Body of pancreas (tissue), 4 donors: Measurements from ENCODE around the gene GP1BB.

ENCODE experiments used
- POLR2A ChIP-seq, 3 donors: fragments of 450-650 bp; IDR thresholded peaks; one replicate each; pipeline ENCODE4 v1.6.1; 2016; ENCODE audit warnings: antibody characterized with exemption in 3 of 3, mild to moderate bottlenecking in 2 of 3
- TF ChIP-seq, protein P1 (sequence below), 7 experiments: fragments of 450-650 bp in 4 of 7; fragments of 200-600 bp in 3 of 7; sonication (generic) in 3 of 7; IDR thresholded peaks; one replicate each; pipeline ENCODE4 v1.5.1; 2016 to 2019; ENCODE audit warnings: antibody characterized with exemption in 7 of 7

DNA sequence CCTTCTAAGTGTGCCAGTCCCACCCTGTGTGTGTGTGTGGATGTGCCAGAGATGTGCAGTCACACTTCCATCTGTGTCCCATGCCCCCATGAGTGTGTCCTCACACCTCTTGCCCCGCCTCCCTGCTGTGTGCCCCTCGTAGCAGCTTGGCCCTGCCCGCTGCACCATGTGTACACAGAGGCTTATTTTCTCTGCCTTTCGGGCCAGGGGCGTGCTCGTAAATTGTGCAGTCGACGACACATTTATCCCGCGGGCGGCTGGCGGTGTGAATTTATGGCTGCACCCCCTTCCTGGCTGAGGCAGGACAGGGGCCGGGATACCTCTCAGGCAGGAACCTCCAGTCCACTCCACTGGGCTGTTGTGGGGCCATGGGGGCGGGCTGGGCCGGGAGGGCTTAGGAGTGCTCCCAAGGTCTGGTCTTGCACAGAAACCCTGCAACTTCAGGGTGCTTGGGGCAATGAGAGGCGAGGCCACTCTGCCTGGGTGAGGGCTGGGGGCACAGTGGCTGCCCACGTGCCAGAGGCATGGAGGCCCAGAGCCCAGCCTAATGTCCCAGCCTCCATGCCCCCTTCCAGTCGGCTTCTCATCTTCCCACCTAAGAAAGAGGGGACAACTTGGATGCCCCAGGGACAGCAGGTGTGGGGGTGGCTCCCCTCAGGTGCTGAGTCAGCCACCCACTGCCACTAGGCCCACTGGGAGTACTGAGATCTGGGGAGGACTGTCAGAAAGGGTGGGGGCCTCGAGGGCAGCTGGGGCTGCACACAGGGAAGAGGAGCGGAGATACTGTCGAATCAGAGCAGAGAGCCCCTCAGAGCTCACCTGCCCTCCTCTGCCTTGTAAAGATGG, 12.5 kb downstream of the GP1BB start:
- TF ChIP-seq, protein P1, sequence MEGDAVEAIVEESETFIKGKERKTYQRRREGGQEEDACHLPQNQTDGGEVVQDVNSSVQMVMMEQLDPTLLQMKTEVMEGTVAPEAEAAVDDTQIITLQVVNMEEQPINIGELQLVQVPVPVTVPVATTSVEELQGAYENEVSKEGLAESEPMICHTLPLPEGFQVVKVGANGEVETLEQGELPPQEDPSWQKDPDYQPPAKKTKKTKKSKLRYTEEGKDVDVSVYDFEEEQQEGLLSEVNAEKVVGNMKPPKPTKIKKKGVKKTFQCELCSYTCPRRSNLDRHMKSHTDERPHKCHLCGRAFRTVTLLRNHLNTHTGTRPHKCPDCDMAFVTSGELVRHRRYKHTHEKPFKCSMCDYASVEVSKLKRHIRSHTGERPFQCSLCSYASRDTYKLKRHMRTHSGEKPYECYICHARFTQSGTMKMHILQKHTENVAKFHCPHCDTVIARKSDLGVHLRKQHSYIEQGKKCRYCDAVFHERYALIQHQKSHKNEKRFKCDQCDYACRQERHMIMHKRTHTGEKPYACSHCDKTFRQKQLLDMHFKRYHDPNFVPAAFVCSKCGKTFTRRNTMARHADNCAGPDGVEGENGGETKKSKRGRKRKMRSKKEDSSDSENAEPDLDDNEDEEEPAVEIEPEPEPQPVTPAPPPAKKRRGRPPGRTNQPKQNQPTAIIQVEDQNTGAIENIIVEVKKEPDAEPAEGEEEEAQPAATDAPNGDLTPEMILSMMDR (IDR thresholded peaks at IDR 0.05): no peak
- TF ChIP-seq POLR2A (IDR thresholded peaks at IDR 0.05): no peak
